ENCODE measurements around the gene SCYGR8.

The SCYGR8 gene

GRCh38 chr2:227774011-227774624 is 28.4 kb downstream of the SCYGR8 start:
- no peaks in the 10 kb centered on the region for H3K9me3 ChIP-seq (ENCODE audit: insufficient read depth, low read length, severe bottlenecking)
- H3K4me2 ChIP-seq (ENCODE audit: insufficient read depth, low read length) = no peak overlapping the region
- no peak overlapping the region for H3K4me3 ChIP-seq (ENCODE audit: low read depth in 1 of 2, low read length in 2 of 2)
- no peak for ATAC-seq (ENCODE audit: insufficient read depth, low read depth)
- H3K27me3 ChIP-seq (ENCODE audit: insufficient read depth, low read length, poor library complexity) = no peaks in the 10 kb centered on the region
- no peak overlapping the region for H2AFZ ChIP-seq (ENCODE audit: low read depth, low read length)
- no peaks in the 10 kb centered on the region for H4K20me1 ChIP-seq (ENCODE audit: insufficient read depth, low read length)
- no peak overlapping the region for H3K27ac ChIP-seq (ENCODE audit: low read length)
- no peak for DNase-seq
- no peak overlapping the region for H3K9ac ChIP-seq (ENCODE audit: low read depth, low read length)
- H3K36me3 ChIP-seq (ENCODE audit: insufficient read depth, low read length) = no peaks in the 10 kb centered on the region
- no peak for TF ChIP-seq CTCF (IDR thresholded peaks at IDR 0.05; ENCODE audit: borderline replicate concordance, extremely low read depth, low read length, poor library complexity, severe bottlenecking)
- TF ChIP-seq EZH2 (IDR thresholded peaks at IDR 0.05; ENCODE audit: borderline replicate concordance, low read depth, low read length, severe bottlenecking) = no peak
- no peaks in the 10 kb centered on the region for H3K79me2 ChIP-seq (ENCODE audit: insufficient read depth, low read length)
- H3K4me1 ChIP-seq (ENCODE audit: insufficient read depth, low read length) = no peaks in the 10 kb centered on the region

GRCh38 chr2:227774895-227775842 is 29.5 kb downstream of the SCYGR8 start:
- Histone ChIP-seq H3K4me3 (ENCODE audit: low read depth in 1 of 2, low read length in 2 of 2) (no peak overlapping the region), H3K9ac (ENCODE audit: low read depth, low read length) (no peak overlapping the region), H3K36me3 (ENCODE audit: insufficient read depth, low read length) (no peaks in the 10 kb centered on the region), H3K9me3 (ENCODE audit: insufficient read depth, low read length, severe bottlenecking) (no peaks in the 10 kb centered on the region), H4K20me1 (ENCODE audit: insufficient read depth, low read length) (no peaks in the 10 kb centered on the region), H3K27me3 (ENCODE audit: insufficient read depth, low read length, poor library complexity) (no peaks in the 10 kb centered on the region), H3K4me2 (ENCODE audit: insufficient read depth, low read length) (no peak overlapping the region), H2AFZ (ENCODE audit: low read depth, low read length) (no peak overlapping the region), H3K79me2 (ENCODE audit: insufficient read depth, low read length) (no peaks in the 10 kb centered on the region), H3K27ac (ENCODE audit: low read length) (no peak overlapping the region), H3K4me1 (ENCODE audit: insufficient read depth, low read length) (no peaks in the 10 kb centered on the region)
- ATAC-seq (ENCODE audit: insufficient read depth, low read depth) = no peak
- no peak for DNase-seq
- TF ChIP-seq CTCF (IDR thresholded peaks at IDR 0.05; ENCODE audit: borderline replicate concordance, extremely low read depth, low read length, poor library complexity, severe bottlenecking) (no peak), EZH2 (IDR thresholded peaks at IDR 0.05; ENCODE audit: borderline replicate concordance, low read depth, low read length, severe bottlenecking) (no peak)

- TF ChIP-seq EZH2 (IDR thresholded peaks at IDR 0.05; ENCODE audit: borderline replicate concordance, low read depth, low read length, severe bottlenecking) (no peak), CTCF (IDR thresholded peaks at IDR 0.05; ENCODE audit: borderline replicate concordance, extremely low read depth, low read length, poor library complexity, severe bottlenecking) (no peak)
- no peaks in the 10 kb centered on the region for H3K9me3 ChIP-seq (ENCODE audit: insufficient read depth, low read length, severe bottlenecking)
- ATAC-seq (ENCODE audit: insufficient read depth, low read depth) (no peak), DNase-seq (no peak)
- no peak overlapping the region for H3K4me3 ChIP-seq (ENCODE audit: low read depth in 1 of 2, low read length in 2 of 2)
- no peaks in the 10 kb centered on the region for H4K20me1 ChIP-seq (ENCODE audit: insufficient read depth, low read length)
- no peak overlapping the region for H3K27ac ChIP-seq (ENCODE audit: low read length)
- no peaks in the 10 kb centered on the region for H3K4me1 ChIP-seq (ENCODE audit: insufficient read depth, low read length)
- H2AFZ ChIP-seq (ENCODE audit: low read depth, low read length) = no peak overlapping the region
- H3K79me2 ChIP-seq (ENCODE audit: insufficient read depth, low read length) = no peaks in the 10 kb centered on the region
- H3K36me3 ChIP-seq (ENCODE audit: insufficient read depth, low read length) = no peaks in the 10 kb centered on the region
- no peak overlapping the region for H3K4me2 ChIP-seq (ENCODE audit: insufficient read depth, low read length)
- no peaks in the 10 kb centered on the region for H3K27me3 ChIP-seq (ENCODE audit: insufficient read depth, low read length, poor library complexity)
- no peak overlapping the region for H3K9ac ChIP-seq (ENCODE audit: low read depth, low read length)
These were observed 35.4 kb downstream of the SCYGR8 start for GRCh38 chr2:227780981-227781615.
